GM19238 (cell line): ENCODE results near the gene SIM2.

Experiments used
- DNase-seq: peaks from one replicate; pipeline ENCODE4 v3.0.0; 2011; ENCODE audit warnings: low spot score; ENCODE audit not compliant: insufficient read length

SIM2 gene

DNA sequence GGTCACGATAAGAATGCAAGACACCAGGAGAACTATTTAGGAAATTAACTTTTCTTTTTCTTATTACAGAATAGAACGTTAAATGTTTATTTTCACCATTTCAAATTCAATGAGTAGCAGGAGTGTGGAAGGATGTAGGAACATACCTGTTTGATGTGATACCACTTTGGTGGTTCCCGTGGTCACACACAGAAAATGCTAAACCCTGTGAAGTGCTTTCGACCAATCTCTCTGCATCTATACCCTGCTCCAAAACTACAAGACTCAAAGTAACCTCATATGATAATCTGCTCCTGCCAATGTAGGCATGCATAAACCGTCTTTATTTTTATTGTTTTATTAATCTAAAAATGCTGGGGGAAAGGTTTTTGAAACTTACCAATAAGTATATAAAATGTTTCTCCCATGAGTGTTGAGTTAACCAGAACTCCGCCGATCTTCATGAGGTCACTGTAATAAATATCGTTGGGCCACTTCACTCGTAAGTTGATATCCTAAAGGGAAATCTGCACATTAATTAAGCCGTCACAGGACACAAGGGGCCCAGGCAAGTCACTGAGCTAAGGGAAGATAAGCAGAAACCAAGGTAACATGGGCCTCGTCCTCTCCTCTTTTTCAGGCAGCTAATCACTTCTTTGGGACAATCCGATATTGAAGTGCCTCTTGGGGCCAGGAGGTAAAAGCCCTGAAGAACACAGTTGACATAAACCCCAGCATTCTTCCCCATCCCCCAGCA, 60.6 kb downstream of the SIM2 start:
- DNase-seq = no peak

DNA sequence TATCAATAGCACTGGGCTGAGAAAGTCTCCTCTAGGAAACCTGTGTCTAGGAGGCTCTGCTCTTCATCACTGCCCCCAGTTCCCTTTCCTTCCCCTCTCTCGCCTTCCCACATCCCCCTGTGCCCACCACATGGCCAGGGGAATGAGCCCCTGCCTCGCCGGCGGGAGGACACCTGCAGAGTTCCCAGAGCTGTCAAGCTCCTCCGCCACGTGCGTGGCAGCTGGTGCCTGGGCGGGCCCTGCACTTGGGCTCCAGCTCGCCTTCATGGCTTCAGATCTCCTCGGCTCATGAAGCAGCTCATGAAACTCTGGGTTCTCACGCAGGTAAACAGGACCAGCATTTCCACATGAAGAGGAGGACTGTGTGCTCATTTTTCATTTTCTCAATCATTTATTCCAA, 62.8 kb downstream of the SIM2 start:
- no peak for DNase-seq

DNA sequence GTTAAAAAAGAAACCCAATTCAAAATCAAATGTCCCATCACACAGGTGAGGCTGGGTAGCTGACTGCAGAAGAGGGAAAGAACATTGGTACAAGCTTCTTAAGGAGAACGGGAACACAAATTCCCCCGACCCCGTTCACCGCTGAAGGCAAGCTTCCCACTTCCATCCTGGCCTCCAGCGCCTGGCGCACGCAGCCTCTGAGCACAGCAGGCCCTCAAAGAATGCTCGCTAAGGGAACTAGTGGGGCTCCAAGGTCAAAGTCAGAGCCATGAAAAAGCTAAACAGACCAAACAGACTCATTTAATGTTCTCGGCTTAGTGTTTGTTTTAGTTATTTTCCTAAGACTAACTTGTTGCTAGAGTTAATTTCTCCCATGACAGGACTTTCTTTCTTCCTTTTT, 63.7 kb downstream of the SIM2 start:
- no peak for DNase-seq

DNA sequence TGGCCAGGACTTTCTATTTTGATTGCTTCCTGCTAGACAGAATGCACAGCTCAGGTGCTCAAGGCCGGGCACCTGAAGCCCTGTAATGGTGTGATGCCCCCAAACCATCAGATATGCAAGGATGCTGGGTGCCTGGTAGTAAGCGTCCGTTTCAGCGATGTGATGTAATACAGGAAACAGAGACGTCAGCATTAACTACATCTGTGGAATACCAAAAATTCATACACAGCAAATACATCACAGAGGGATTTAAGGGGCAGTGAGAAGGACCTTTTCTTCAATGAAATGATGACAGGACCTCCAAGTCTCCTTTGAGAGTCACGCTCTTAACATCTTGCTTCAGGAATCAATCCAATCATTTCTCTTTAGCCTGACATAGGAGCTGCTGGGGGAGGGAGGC, 64.4 kb downstream of the SIM2 start:
- no peak for DNase-seq

DNA sequence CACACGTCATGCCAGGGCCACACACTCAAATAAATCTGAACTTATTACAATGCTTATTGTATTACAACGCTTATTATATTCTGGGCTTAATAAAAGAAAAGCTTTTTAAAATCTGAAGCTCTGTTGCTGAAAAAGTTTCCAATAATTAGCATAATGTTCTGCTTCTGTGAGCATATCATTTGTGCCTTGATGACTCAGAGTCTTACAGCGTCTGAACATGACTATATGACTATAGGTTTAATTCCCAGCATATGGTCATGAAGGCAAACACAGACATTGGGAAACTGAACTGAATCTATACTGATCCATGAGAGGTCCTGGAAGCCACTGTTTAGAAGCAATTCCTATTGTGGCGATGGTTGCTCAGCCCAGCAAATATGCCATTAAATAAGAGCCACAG, 66.3 kb downstream of the SIM2 start:
- no peak for DNase-seq

DNA sequence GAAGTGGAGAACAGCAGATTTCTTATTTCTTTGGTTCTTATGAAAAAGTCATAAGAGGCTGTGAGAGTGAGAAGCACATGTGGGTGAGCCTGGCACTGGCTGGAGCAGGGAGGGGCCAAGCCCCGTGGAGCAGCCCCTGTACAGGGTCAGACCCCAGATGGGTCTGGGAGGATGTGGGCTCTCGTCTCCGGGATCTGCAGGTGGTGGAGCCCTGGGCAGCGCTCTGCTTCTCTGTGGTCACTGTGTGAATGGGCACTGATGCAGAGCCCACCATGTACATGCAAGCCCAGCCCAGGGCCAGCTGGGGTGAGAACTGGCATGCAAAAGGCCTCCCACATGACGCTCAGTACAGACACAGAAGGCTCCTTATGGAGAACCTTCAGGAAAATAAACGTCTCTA, 67.6 kb downstream of the SIM2 start:
- DNase-seq = no peak

DNA sequence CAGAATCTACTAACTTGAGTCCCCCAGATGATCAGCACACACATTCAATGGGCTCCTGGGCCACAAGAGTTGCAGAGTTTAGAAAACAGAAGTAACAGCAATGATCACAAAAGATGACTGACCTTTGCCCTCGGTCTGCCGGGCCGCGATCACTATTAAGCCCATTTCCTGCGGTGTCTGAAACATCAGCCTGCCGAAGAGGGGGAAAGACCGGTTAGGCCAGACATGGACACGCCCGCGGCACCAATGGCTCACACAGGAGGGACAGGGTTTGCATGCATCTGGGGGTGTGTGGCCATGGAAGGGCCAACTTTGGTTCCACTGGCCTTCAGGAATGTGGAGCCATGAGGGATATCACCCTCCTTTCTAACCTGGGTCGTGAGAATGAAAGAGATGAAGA, 68.2 kb downstream of the SIM2 start:
- DNase-seq = no peak

DNA sequence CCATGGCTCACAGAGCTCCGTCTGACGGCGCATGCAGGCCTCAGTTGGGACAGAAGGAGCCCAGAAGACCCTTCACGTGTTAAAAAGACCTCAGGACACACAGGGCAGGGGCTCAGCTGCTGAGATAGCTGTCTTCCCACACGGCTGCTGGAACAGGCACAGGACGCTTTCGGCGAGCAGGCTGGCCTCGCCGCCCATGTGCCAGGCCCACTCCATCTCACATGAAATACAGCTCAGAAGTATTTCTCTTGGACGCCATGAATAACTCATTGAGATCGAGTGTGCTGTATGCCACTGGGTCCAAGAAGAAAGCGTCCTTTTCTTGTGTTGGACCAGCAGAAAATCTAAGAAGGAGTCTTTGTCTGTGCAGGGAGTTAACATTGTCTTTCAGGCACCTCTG, 69.6 kb downstream of the SIM2 start:
- no peak for DNase-seq

DNA sequence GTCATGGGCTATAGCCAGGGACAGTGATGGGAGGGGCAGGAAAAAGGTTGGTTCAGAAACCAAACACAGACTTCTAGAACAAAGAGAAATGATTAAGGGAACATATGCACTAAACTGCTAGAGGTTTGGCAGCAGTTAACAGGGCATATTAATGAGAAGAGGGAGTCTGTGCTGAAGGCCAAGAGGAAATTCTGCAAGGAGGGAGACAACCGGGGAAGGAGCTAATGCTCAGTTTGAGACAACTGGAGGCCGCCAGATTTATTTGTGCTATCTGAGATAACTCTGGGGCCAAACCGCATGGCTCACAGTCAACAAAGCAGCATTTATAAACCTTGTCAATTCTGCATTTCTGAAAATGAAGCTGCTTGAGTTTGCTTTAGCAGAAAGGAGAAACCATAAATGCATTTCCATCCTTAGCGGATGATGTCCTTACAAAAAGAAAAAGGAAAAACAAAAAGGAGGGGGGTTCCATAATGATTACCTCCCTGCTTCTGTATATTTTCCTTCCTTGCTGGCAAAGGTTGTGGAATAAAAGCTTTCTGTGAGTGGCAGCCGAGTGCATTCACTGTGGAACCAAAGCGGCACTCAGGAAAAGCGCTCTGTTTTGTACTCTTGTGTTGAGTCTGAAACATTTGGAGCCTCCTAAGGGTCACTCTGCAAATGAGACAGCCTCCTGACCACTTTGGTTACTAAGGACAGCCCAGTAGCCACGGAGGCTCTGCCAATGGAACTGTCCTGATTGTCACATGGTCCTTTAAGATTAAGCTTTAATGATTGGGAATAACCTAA, 70.3 kb downstream of the SIM2 start:
- no peak for DNase-seq

DNA sequence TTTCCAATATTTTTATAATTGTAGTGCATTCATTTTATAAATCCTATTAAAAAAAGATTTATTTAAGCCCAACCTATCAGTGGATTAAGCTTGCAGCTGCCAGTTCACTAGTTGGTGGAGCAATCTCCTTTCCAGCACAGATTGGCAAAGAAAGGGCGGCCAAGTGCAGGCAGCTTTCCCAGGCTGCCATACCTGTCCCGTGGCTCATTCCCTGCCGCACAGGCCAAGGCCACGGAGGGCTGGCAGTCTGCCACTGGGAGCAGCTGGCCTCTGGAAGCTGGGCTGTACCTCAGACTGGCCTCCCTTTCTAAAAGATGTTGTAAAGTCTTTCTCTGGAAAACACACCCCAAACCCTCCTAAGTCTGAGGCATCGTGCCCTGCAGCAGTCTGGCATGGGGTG, 74.2 kb downstream of the SIM2 start:
- no peak for DNase-seq

DNA sequence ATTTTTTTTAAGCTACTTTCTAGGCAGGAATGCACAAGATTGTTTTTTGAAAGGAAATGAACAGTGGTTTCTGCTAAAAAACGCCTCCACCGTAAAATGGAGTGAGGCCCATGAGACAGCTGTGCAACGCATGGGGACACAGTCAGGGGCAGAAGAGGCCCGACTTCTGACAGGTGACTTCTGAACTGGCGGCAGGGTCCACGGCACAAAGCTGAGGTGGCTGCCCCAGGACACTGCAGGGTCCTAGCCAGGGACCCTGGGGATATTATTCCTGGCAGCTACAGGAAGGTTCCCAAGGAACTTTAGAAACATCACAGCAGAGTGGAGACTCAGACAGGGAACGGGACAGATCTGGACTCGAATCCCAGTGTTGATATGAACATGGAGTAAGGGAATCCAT, 75.1 kb downstream of the SIM2 start:
- DNase-seq = no peak

DNA sequence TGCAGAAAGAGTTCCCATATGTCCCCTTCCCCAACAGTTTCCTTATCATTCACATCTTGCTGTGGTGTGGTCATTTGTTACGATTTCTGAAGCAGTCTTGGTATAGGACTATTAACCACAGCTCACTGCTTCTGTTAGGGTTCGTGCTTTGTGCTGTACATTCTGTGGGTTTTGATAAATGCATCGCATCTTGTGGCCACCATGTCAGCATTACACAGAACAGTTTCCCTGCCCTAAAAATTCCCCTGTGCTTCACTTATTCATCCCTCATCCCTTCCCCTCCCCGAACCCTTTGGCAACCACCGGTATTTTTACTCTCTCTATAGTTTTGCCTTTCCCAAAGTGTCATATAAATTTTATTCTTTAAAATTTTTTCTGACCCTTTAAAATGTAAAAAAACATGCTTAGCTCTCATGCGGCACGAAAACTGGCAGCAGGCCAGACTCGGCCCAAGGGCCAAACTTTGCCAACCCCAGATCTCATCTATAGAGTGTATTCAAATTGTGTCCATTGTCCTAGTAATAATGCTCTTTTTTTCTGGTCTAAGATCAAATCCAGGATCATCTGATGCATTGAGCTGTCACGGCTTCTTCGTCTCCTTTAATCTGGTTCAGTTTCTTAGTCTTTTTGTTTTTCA, 78.2 kb downstream of the SIM2 start:
- no peak for DNase-seq

DNA sequence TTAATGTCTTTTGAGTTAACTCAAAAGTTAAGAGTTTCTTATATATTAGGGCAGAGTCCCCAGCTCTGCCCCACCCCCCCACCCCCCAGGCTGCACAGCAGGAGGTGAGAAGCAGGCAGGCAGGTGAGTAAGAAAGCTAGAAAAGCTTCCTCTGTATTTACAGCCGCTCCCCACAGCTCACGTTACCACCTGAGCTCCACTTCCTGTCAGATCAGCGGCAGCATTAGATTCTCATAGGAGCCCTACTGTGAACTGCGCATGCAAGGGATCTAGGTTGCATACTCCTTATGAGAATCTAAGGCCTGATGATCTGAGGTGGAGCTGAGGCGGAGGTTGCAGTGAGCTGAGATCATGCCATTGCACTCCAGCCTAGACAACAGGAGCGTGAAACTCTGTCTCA, 81.9 kb downstream of the SIM2 start:
- DNase-seq = no peak

DNA sequence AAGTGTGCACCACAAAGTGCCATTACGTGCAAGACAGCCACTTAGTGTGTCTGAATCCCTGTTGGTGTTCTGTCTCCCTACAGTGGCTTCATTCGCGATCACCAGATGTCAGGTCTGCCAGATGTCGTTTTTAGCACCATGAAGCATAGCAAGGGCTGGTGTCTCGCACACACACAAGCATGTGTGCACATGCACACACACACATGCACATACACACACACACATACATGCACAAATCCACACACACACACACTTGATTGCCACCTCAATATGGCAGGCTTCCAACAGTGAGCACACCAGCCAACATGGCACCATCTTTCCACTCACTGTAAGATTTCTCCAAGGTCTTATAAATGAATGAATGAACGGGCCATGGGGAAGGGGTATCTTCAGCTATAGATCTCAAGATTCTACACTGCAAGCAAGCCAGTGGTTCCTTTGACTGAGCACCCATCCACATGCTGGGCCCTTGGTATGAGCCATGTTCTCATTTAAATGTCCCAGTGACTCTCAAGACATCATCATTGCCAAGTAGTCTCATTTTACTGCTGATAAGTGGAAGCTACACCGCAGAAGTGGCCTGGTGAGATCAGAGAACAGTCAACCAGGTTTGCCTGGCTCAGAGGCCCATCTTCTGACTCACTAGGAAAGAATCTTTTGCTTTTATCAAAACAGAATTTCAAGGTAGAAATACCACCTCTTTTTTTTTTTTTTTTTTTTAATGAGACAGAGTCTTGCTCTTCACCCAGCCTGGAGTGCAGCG, 84.9 kb downstream of the SIM2 start:
- no peak for DNase-seq

DNA sequence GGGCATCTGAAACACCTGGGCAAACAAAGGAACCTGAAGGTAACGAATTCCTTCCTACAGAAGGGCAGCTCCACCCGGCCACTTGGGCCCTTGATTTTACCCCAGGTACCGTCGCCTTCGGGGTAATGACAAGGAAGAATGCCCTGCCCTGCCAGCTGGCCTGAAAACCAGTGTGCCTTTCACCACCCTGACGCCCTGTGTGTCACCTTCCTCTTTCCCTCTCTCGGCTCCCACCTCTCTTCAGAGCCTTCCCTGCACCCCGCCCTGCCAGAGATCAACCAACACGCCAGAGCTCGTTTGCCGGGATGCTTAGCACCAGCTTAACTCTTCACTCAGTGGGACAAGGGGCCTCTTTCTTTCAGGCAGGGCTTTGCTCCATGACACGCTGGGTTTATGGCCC, 86.0 kb downstream of the SIM2 start:
- no peak for DNase-seq

DNA sequence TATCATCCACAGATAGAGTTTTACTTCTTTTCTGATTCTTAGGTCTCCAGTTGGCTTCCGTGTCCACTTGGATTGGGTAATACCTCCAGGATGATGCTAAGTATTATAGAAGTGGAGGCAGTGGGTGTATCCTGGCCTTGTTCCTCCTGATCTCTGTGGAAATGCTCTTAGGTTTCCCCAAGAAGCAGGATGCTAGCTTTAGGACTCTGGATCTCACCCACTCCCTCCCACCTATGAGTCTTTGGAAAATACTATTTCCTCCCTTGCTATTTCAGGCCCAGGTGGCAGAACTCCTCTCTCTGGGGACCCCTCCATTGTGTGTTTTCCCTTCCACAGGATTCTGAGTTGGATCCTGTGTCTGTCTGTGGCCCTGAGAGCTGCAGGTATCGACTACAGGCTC, 86.7 kb downstream of the SIM2 start:
- DNase-seq = no peak

DNA sequence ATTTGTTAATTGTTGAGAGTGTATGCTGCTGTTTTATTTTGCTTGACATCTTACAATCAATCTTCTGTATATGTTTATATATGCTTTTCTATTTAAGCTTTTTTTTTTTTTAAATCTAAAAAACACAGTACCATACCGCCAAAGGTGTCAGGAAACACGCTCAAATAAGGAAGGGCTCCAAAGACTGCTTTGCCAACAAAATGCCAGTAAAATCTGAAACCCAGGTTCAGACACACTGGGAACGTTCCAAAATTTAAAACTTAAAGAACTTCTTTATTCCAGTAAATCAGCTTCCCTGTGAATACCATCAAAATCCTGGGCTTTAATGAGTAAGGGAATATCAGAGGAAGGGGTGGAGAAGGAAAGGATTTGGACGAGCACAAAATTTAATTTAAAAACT, 87.3 kb downstream of the SIM2 start:
- no peak for DNase-seq

DNA sequence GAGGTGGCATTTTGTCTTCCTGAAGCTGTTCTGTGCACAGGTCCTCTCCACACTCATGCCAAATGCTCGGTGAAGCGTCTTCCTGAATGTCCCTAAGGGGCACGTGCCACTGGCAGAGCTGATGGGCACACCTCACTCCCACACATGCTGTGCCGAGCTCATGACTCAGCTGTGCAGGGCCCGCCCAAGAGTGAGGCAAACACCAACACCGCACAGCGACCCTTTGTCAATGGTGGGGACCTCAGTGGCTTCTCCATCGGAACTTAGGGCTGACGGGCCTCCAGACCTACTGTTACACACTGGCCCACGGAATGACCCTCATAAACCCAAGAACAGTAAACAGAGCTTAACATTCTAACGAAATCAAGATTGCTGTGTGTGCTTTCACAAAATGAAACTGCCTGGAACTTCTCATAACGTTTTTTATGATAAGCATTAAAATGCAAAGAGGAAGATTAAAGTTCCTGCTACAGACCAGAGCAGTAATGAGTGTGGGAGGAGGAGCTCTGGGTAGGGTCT, 89.3 kb downstream of the SIM2 start:
- DNase-seq = no peak

DNA sequence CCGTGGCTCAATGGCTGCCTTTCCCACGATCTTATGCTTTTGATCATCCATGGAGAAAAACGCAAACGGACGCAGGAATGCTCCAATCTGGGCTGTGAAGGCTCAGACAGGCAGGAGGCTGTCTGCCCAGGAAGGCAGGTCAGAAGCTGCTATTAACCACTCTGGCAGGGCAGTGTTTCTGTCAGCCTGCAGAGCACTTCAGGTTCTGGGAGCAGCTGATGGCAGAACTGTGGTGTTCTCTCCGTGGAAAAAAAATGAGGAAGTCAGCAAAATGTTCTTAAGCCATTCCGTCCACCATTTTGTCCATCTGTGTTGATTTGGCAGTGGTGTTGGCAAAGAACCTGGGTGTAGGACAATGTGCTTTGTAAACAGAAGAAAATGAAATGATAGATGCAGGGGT, 91.7 kb downstream of the SIM2 start:
- no peak for DNase-seq

DNA sequence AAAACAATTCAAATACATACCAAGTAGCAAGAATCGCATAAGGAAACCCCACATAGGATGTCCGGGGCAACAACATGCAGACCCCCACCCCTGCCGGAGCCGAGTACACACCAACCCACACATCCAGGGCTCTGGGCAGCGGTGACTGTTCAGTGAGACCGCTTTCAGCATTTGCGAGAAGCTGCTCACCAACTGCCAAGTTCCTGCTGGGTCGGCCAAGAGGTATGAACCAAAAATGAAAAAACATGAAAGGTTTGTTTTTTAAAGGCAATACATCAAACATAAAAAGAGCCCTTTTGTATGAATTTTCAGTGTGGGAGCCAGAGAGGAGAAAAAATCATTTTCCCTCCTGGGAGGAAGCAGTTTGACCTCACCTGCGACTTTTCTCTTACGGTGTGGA, 92.3 kb downstream of the SIM2 start:
- no peak for DNase-seq

DNA sequence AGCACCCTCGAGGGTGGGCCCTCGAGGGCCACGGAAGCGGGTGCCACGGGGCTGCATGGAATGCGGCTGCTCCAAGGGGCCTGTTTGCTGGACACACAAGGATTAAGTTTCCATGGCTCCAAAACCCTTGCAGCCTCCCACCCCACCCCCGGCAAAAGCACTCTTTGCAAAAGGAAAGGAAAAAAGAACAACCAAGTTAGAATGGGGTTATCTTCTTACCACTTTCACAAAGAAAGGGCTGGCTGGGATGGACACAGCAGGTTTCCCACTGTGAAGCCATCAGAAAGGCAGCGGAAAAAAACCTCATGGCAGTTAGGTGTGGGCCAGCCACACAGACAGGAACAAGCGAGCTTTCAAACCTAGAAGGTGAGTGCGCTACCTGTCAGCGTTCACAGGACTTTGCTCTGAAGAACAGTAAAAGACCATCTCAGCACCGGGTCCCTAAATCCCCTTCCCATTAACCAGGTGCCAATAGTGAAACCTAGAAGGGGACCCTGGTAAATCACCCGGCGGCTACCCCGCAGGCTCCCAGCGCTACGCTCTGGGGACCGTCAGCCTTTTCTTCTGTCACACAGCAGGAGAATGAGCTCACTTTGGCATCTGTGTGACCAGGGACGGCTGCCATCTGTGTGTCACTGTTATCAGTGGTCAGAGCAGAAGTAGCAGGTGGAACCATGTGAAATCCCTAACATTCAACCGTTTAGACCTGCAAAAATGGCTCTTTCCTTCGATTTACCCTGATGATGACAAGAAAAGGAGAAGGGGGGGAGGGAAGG, 93.0 kb downstream of the SIM2 start:
- no peak for DNase-seq
